ENCODE measurements around the gene PPP4R3A. TPM values are rescaled to one million over a fixed set of nuclear protein-coding genes. Genes with fewer than 3 reads are reported as not detected.

The PPP4R3A gene
- polyA plus RNA-seq, 1 donor (not counting 4 experiments of a cell fraction or from before 2014, with no cell fraction given), result 53.8 TPM

GRCh38 chr14:91464615-91465205 lies 45.4 kb downstream of the PPP4R3A start:
- H3K9me1 ChIP-seq (ENCODE audit: control insufficient read depth, extremely low read depth, insufficient read depth, low read length), result no peaks in the 10 kb centered on the region
- DNase-seq (ENCODE audit: low read depth, low spot score) (no peak), FAIRE-seq (no peak)
- H3K4me1 ChIP-seq (ENCODE audit: control insufficient read depth, extremely low read depth, insufficient read depth, low read length), result no peaks in the 10 kb centered on the region
- no peak overlapping the region for H3K9ac ChIP-seq (ENCODE audit: control insufficient read depth, extremely low read depth, insufficient read depth, low read length)
- peaks cover 16 to 18% of the 10 kb centered on the region in 2 experiments for H3K36me3 ChIP-seq (ENCODE audit: control insufficient read depth in 2 of 2, extremely low read depth in 1 of 2, insufficient read depth in 2 of 2, low read length in 2 of 2)
- H2AFZ ChIP-seq (ENCODE audit: control insufficient read depth, low read length), result no peak overlapping the region
- H3K9me3 ChIP-seq (ENCODE audit: control insufficient read depth, low read depth, low read length), result no peaks in the 10 kb centered on the region
- H3K27ac ChIP-seq (ENCODE audit: control insufficient read depth, insufficient read depth, low read length), result no peak overlapping the region
- dilution Hi-C loops (cut with MboI; ENCODE audit: extremely low pct_ligation_motif_present, low sequenced_read_pairs), result no loop called here
- no peaks in the 10 kb centered on the region for H4K20me1 ChIP-seq (ENCODE audit: control insufficient read depth, extremely low read depth, insufficient read depth, low read length)
- no peak for TF ChIP-seq EZH2 (IDR thresholded peaks at IDR 0.05; ENCODE audit: low read length)
- TF ChIP-seq CTCF (optimal IDR thresholded peaks at IDR 0.05 in 1 of 3, IDR thresholded peaks at IDR 0.05 in 1 of 3, conservative IDR thresholded peaks at IDR 0.05 in 1 of 3; ENCODE audit: extremely low read depth in 1 of 3, insufficient read depth in 2 of 3, low read length in 3 of 3), result no peak
- H3K27me3 ChIP-seq (ENCODE audit: control insufficient read depth, extremely low read depth, insufficient read depth, low read length), result no peaks in the 10 kb centered on the region
- no peak overlapping the region for H3K4me3 ChIP-seq (ENCODE audit: control insufficient read depth in 2 of 3, extremely low read depth in 1 of 3, insufficient read depth in 2 of 3, low read depth in 1 of 3, low read length in 3 of 3)
- peaks cover 5% of the 10 kb centered on the region for H3K79me2 ChIP-seq (ENCODE audit: control insufficient read depth, insufficient read depth, low read length)
- no peak overlapping the region for H3K4me2 ChIP-seq (ENCODE audit: control insufficient read depth, extremely low read depth, insufficient read depth, low read depth, low read length)

GRCh38 chr14:91458612-91459011 lies 51.5 kb downstream of the PPP4R3A start:
- peak overlapping the region in 1 of 3 experiments; percentile 16 for H3K4me3 ChIP-seq (ENCODE audit: control insufficient read depth in 2 of 3, extremely low read depth in 1 of 3, insufficient read depth in 2 of 3, low read depth in 1 of 3, low read length in 3 of 3)
- H3K9me1 ChIP-seq (ENCODE audit: control insufficient read depth, extremely low read depth, insufficient read depth, low read length), result no peaks in the 10 kb centered on the region
- no peak overlapping the region for H2AFZ ChIP-seq (ENCODE audit: control insufficient read depth, low read length)
- dilution Hi-C loops (cut with MboI; ENCODE audit: extremely low pct_ligation_motif_present, low sequenced_read_pairs), result no loop called here
- H3K4me1 ChIP-seq (ENCODE audit: control insufficient read depth, extremely low read depth, insufficient read depth, low read length), result peaks cover 8% of the 10 kb centered on the region
- no peaks in the 10 kb centered on the region for H4K20me1 ChIP-seq (ENCODE audit: control insufficient read depth, extremely low read depth, insufficient read depth, low read length)
- no peaks in the 10 kb centered on the region for H3K27me3 ChIP-seq (ENCODE audit: control insufficient read depth, extremely low read depth, insufficient read depth, low read length)
- peak overlapping the region; percentile 28 for H3K27ac ChIP-seq (ENCODE audit: control insufficient read depth, insufficient read depth, low read length)
- DNase-seq (ENCODE audit: low read depth, low spot score) (no peak), FAIRE-seq (no peak)
- H3K9me3 ChIP-seq (ENCODE audit: control insufficient read depth, low read depth, low read length), result no peaks in the 10 kb centered on the region
- TF ChIP-seq CTCF (optimal IDR thresholded peaks at IDR 0.05 in 1 of 3, IDR thresholded peaks at IDR 0.05 in 1 of 3, conservative IDR thresholded peaks at IDR 0.05 in 1 of 3; ENCODE audit: extremely low read depth in 1 of 3, insufficient read depth in 2 of 3, low read length in 3 of 3), result no peak
- TF ChIP-seq EZH2 (IDR thresholded peaks at IDR 0.05; ENCODE audit: low read length), result no peak
- H3K36me3 ChIP-seq (ENCODE audit: control insufficient read depth in 2 of 2, extremely low read depth in 1 of 2, insufficient read depth in 2 of 2, low read length in 2 of 2), result peaks cover 12 to 28% of the 10 kb centered on the region in 2 experiments
- peaks cover 1% of the 10 kb centered on the region for H3K79me2 ChIP-seq (ENCODE audit: control insufficient read depth, insufficient read depth, low read length)
- H3K9ac ChIP-seq (ENCODE audit: control insufficient read depth, extremely low read depth, insufficient read depth, low read length), result no peak overlapping the region
- peak overlapping the region; percentile 59 for H3K4me2 ChIP-seq (ENCODE audit: control insufficient read depth, extremely low read depth, insufficient read depth, low read depth, low read length)

Measured in keratinocyte (primary cell).